Measurements from ENCODE around the gene RASD1.

The RASD1 gene

GRCh38 chr17:17537311-17538099, 41.3 kb upstream of the RASD1 start:
- H3K36me3 ChIP-seq (ENCODE audit: insufficient read depth, low read length): no peaks in the 10 kb centered on the region; the same call in 1 of the 2 replicates
- 85% methylated on average over 15 of the region's 15 CpGs for WGBS
- H3K4me3 ChIP-seq (ENCODE audit: low read length): no peak overlapping the region
- 0 out of 2 replicates have a peak overlapping the region, but pooled peaks have one; percentile 20 for H3K9ac ChIP-seq (ENCODE audit: low read depth, low read length)
- H3K27me3 ChIP-seq (ENCODE audit: insufficient read depth, low read length): no peaks in the 10 kb centered on the region
- no peak overlapping the region for H3K27ac ChIP-seq (ENCODE audit: low read depth, low read length)
- no peaks in the 10 kb centered on the region for H3K9me3 ChIP-seq (ENCODE audit: insufficient read depth, low read depth, low read length)
- no peaks in the 10 kb centered on the region for H3K4me1 ChIP-seq (ENCODE audit: insufficient read depth, low read length)

GRCh38 chr17:17536702-17537101, 40.5 kb upstream of the RASD1 start:
- no peak overlapping the region for H3K9ac ChIP-seq (ENCODE audit: low read depth, low read length)
- no peaks in the 10 kb centered on the region for H3K4me1 ChIP-seq (ENCODE audit: insufficient read depth, low read length)
- no peak overlapping the region for H3K4me3 ChIP-seq (ENCODE audit: low read length)
- H3K9me3 ChIP-seq (ENCODE audit: insufficient read depth, low read depth, low read length): 0 out of 2 replicates have a peak, but pooled peaks cover 2% of the 10 kb centered on the region
- no peak overlapping the region for H3K27ac ChIP-seq (ENCODE audit: low read depth, low read length)
- H3K27me3 ChIP-seq (ENCODE audit: insufficient read depth, low read length): no peaks in the 10 kb centered on the region
- WGBS: 92% methylated on average over 15 of the region's 15 CpGs
- no peaks in the 10 kb centered on the region; the same call in 1 of the 2 replicates for H3K36me3 ChIP-seq (ENCODE audit: insufficient read depth, low read length)

- Histone ChIP-seq H3K9me3 (ENCODE audit: insufficient read depth, low read depth, low read length) (0 out of 2 replicates have a peak, but pooled peaks cover 2% of the 10 kb centered on the region), H3K9ac (ENCODE audit: low read depth, low read length) (no peak overlapping the region), H3K4me3 (ENCODE audit: low read length) (no peak overlapping the region), H3K27me3 (ENCODE audit: insufficient read depth, low read length) (no peaks in the 10 kb centered on the region), H3K27ac (ENCODE audit: low read depth, low read length) (no peak overlapping the region), H3K36me3 (ENCODE audit: insufficient read depth, low read length) (no peaks in the 10 kb centered on the region; the same call in 1 of the 2 replicates), H3K4me1 (ENCODE audit: insufficient read depth, low read length) (no peaks in the 10 kb centered on the region)
- WGBS: 94% methylated on average over 7 of the region's 7 CpGs
Observed at GRCh38 chr17:17535957-17536356, 39.8 kb upstream of the RASD1 start.

GRCh38 chr17:17533901-17534441, 37.8 kb upstream of the RASD1 start:
- H3K27me3 ChIP-seq (ENCODE audit: insufficient read depth, low read length): no peaks in the 10 kb centered on the region
- no peak overlapping the region for H3K4me3 ChIP-seq (ENCODE audit: low read length)
- H3K4me1 ChIP-seq (ENCODE audit: insufficient read depth, low read length): no peaks in the 10 kb centered on the region
- no peak overlapping the region for H3K27ac ChIP-seq (ENCODE audit: low read depth, low read length)
- no peak overlapping the region for H3K9ac ChIP-seq (ENCODE audit: low read depth, low read length)
- WGBS: 92% methylated on average over 3 of the region's 3 CpGs
- 0 out of 2 replicates have a peak, but pooled peaks cover 2% of the 10 kb centered on the region for H3K9me3 ChIP-seq (ENCODE audit: insufficient read depth, low read depth, low read length)
- H3K36me3 ChIP-seq (ENCODE audit: insufficient read depth, low read length): no peaks in the 10 kb centered on the region; the same call in 1 of the 2 replicates

GRCh38 chr17:17532991-17533390, 36.8 kb upstream of the RASD1 start:
- 75% methylated on average over 1 of the region's 1 CpG for WGBS
- no peaks in the 10 kb centered on the region; the same call in 1 of the 2 replicates for H3K36me3 ChIP-seq (ENCODE audit: insufficient read depth, low read length)
- H3K27ac ChIP-seq (ENCODE audit: low read depth, low read length): no peak overlapping the region
- H3K27me3 ChIP-seq (ENCODE audit: insufficient read depth, low read length): no peaks in the 10 kb centered on the region
- H3K9ac ChIP-seq (ENCODE audit: low read depth, low read length): no peak overlapping the region
- H3K9me3 ChIP-seq (ENCODE audit: insufficient read depth, low read depth, low read length): 0 out of 2 replicates have a peak, but pooled peaks cover 2% of the 10 kb centered on the region
- H3K4me3 ChIP-seq (ENCODE audit: low read length): no peak overlapping the region
- no peaks in the 10 kb centered on the region for H3K4me1 ChIP-seq (ENCODE audit: insufficient read depth, low read length)

GRCh38 chr17:17531156-17531555, 35.0 kb upstream of the RASD1 start:
- 91% methylated on average over 4 of the region's 4 CpGs for WGBS
- Histone ChIP-seq H3K4me3 (ENCODE audit: low read length) (no peak overlapping the region), H3K27ac (ENCODE audit: low read depth, low read length) (no peak overlapping the region)

GRCh38 chr17:17528696-17529652, 32.8 kb upstream of the RASD1 start:
- Histone ChIP-seq H3K27ac (ENCODE audit: low read depth, low read length) (no peak overlapping the region), H3K9ac (ENCODE audit: low read depth, low read length) (no peak overlapping the region), H3K4me3 (ENCODE audit: low read length) (no peak overlapping the region), H3K9me3 (ENCODE audit: insufficient read depth, low read depth, low read length) (peaks cover 4% of the 10 kb centered on the region; the same call in 1 of the 2 replicates), H3K27me3 (ENCODE audit: insufficient read depth, low read length) (no peaks in the 10 kb centered on the region), H3K4me1 (ENCODE audit: insufficient read depth, low read length) (no peaks in the 10 kb centered on the region), H3K36me3 (ENCODE audit: insufficient read depth, low read length) (no peaks in the 10 kb centered on the region)
- WGBS: 91% methylated on average over 22 of the region's 22 CpGs

More at GRCh38 chr17:17531156-17531555, 35.0 kb upstream of the RASD1 start:
- Histone ChIP-seq H3K9ac (ENCODE audit: low read depth, low read length) (no peak overlapping the region), H3K36me3 (ENCODE audit: insufficient read depth, low read length) (no peaks in the 10 kb centered on the region), H3K4me1 (ENCODE audit: insufficient read depth, low read length) (no peaks in the 10 kb centered on the region), H3K9me3 (ENCODE audit: insufficient read depth, low read depth, low read length) (0 out of 2 replicates have a peak, but pooled peaks cover 2% of the 10 kb centered on the region), H3K27me3 (ENCODE audit: insufficient read depth, low read length) (no peaks in the 10 kb centered on the region)

GRCh38 chr17:17527956-17528500, 31.8 kb upstream of the RASD1 start:
- peaks cover 4% of the 10 kb centered on the region; the same call in 1 of the 2 replicates for H3K9me3 ChIP-seq (ENCODE audit: insufficient read depth, low read depth, low read length)
- H3K27me3 ChIP-seq (ENCODE audit: insufficient read depth, low read length): no peaks in the 10 kb centered on the region
- H3K4me3 ChIP-seq (ENCODE audit: low read length): no peak overlapping the region
- H3K36me3 ChIP-seq (ENCODE audit: insufficient read depth, low read length): no peaks in the 10 kb centered on the region
- peaks cover 5% of the 10 kb centered on the region for H3K4me1 ChIP-seq (ENCODE audit: insufficient read depth, low read length)
- H3K9ac ChIP-seq (ENCODE audit: low read depth, low read length): no peak overlapping the region
- H3K27ac ChIP-seq (ENCODE audit: low read depth, low read length): no peak overlapping the region
- 90% methylated on average over 17 of the region's 17 CpGs for WGBS

- peaks cover 9% of the 10 kb centered on the region for H3K4me1 ChIP-seq (ENCODE audit: insufficient read depth, low read length)
- no peaks in the 10 kb centered on the region for H3K36me3 ChIP-seq (ENCODE audit: insufficient read depth, low read length)
- WGBS: 95% methylated on average over 11 of the region's 11 CpGs
- no peak overlapping the region for H3K9ac ChIP-seq (ENCODE audit: low read depth, low read length)
- no peaks in the 10 kb centered on the region for H3K27me3 ChIP-seq (ENCODE audit: insufficient read depth, low read length)
- H3K9me3 ChIP-seq (ENCODE audit: insufficient read depth, low read depth, low read length): peaks cover 4% of the 10 kb centered on the region; the same call in 1 of the 2 replicates
- no peak overlapping the region for H3K27ac ChIP-seq (ENCODE audit: low read depth, low read length)
- no peak overlapping the region for H3K4me3 ChIP-seq (ENCODE audit: low read length)
Observed at GRCh38 chr17:17527534-17527933, 31.3 kb upstream of the RASD1 start.

- Histone ChIP-seq H3K27me3 (ENCODE audit: insufficient read depth, low read length) (no peaks in the 10 kb centered on the region), H3K9ac (ENCODE audit: low read depth, low read length) (no peak overlapping the region), H3K27ac (ENCODE audit: low read depth, low read length) (no peak overlapping the region), H3K9me3 (ENCODE audit: insufficient read depth, low read depth, low read length) (peaks cover 2% of the 10 kb centered on the region; the same call in 1 of the 2 replicates), H3K4me3 (ENCODE audit: low read length) (no peak overlapping the region), H3K4me1 (ENCODE audit: insufficient read depth, low read length) (peaks cover 9% of the 10 kb centered on the region), H3K36me3 (ENCODE audit: insufficient read depth, low read length) (no peaks in the 10 kb centered on the region)
- WGBS: 86% methylated on average over 14 of the region's 14 CpGs
Observed at GRCh38 chr17:17526369-17526768, 30.2 kb upstream of the RASD1 start.
